Natural killer cell (primary cell): Measurements from ENCODE around the gene ABHD17C. TPM values are rescaled to one million over a fixed set of nuclear protein-coding genes. Genes with fewer than 3 reads are reported as not detected.

Source experiments
- ATAC-seq, 3 donors: fragments of 150-1000 bp in 2 of 3; fragments of 200-7000 bp in 1 of 3; cut with Tn5 transposase; 1 replicate in 1 of 3; 2 replicates in 2 of 3; pipeline ENCODE4 v1.10.0; 2021; ENCODE audit warnings: mild to moderate bottlenecking in 2 of 3, moderate library complexity in 2 of 3
- DNase-seq, 2 donors: peaks; one replicate each; pipeline versions ENCODE4 v3.0.0 to v3.0.0-alpha.2; 2013 to 2021; ENCODE audit warnings: mixed read lengths in 1 of 2
- H3K27ac ChIP-seq: one replicate; pipeline ENCODE4 v1.5.1; 2013; ENCODE audit warnings: mild to moderate bottlenecking, low read length
- H3K27me3 ChIP-seq: one replicate; pipeline ENCODE4 v1.6.1; 2013; ENCODE audit warnings: low read length; ENCODE audit not compliant: control insufficient read depth, insufficient read depth
- H3K36me3 ChIP-seq: one replicate; pipeline ENCODE4 v1.6.1; 2013; ENCODE audit warnings: low read length; ENCODE audit not compliant: control insufficient read depth, insufficient read depth
- H3K4me1 ChIP-seq: one replicate; pipeline ENCODE4 v1.6.1; 2013; ENCODE audit warnings: low read length; ENCODE audit not compliant: control insufficient read depth, insufficient read depth
- H3K4me3 ChIP-seq: one replicate; pipeline ENCODE4 v1.5.1; 2013; ENCODE audit warnings: low read length
- H3K9me3 ChIP-seq: one replicate; pipeline ENCODE4 v1.6.1; 2013; ENCODE audit warnings: low read length; ENCODE audit not compliant: control insufficient read depth, insufficient read depth
- H3K27ac Mint-ChIP-seq, 2 donors: one replicate each; pipeline ENCODE4 v1.8.0; 2022; ENCODE audit warnings: mild to moderate bottlenecking in 2 of 2, mixed read lengths in 2 of 2, moderate library complexity in 1 of 2
- H3K27me3 Mint-ChIP-seq, 2 donors: one replicate each; pipeline ENCODE4 v1.8.0; 2022; ENCODE audit warnings: low read depth in 2 of 2, mixed read lengths in 2 of 2
- H3K36me3 Mint-ChIP-seq: one replicate; pipeline ENCODE4 v1.8.0; 2022; ENCODE audit warnings: mixed read lengths
- H3K4me1 Mint-ChIP-seq, 2 donors: one replicate each; pipeline ENCODE4 v1.8.0; 2022; ENCODE audit warnings: mixed read lengths in 2 of 2
- H3K4me3 Mint-ChIP-seq: one replicate; pipeline ENCODE4 v1.8.0; 2022; ENCODE audit warnings: mild to moderate bottlenecking, moderate library complexity, mixed read lengths
- H3K9me3 Mint-ChIP-seq, 2 donors: one replicate each; pipeline ENCODE4 v1.8.0; 2022; ENCODE audit warnings: mixed read lengths in 2 of 2
- WGBS: methylation state at CpG from one replicate; pipeline ENCODE4 v1.1.7; 2013; ENCODE audit warnings: missing lambda C conversion rate; ENCODE audit not compliant: insufficient coverage; 5-methylcytosine and 5-hydroxymethylcytosine counted together
- intact Hi-C: fragments of 100-400 bp; cut with micrococcal nuclease; formaldehyde crosslinking; loops from one replicate; pipeline ENCODE4 v1.14.2; 2022
- total RNA-seq, 4 donors: library from RNA; stranded (reverse); fragments of 120-200 nt in 1 of 4; gene quantifications; one replicate each; pipeline versions ENCODE4 v1.2.3 to v1.2.4, GENCODE V29; 2013 to 2022
- TF ChIP-seq, protein P1 (sequence below): fragments of 200-600 bp; IDR thresholded peaks from one replicate; pipeline ENCODE4 v1.8.0; 2022; ENCODE audit warnings: antibody characterized with exemption

The ABHD17C gene
- total RNA-seq, 3 donors from 2014 or later (not counting 1 experiment from before 2014, with no cell fraction given): 2.4 to 4.4 (median 4.3) TPM

DNA sequence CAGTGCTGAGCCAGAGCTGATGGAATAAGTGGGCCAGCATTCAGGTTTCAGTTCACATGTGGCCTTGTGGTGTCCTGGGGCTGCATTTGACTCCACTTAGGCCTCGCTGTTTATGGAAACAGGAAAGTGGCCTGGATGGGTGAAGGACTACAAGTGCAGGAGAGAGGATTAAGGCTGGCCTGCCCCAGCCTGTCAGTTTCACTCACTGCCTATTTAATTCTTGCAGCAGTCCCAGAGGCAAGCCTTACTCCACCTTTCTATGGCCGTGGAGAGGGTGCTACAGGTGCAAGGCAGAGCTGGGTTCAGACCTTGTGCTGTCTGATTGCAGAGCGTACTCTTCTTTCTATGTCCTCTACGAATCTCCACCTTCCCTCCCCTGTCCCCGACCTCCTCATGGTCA lies 37.7 kb downstream of the ABHD17C start:
- TF ChIP-seq, protein P1, sequence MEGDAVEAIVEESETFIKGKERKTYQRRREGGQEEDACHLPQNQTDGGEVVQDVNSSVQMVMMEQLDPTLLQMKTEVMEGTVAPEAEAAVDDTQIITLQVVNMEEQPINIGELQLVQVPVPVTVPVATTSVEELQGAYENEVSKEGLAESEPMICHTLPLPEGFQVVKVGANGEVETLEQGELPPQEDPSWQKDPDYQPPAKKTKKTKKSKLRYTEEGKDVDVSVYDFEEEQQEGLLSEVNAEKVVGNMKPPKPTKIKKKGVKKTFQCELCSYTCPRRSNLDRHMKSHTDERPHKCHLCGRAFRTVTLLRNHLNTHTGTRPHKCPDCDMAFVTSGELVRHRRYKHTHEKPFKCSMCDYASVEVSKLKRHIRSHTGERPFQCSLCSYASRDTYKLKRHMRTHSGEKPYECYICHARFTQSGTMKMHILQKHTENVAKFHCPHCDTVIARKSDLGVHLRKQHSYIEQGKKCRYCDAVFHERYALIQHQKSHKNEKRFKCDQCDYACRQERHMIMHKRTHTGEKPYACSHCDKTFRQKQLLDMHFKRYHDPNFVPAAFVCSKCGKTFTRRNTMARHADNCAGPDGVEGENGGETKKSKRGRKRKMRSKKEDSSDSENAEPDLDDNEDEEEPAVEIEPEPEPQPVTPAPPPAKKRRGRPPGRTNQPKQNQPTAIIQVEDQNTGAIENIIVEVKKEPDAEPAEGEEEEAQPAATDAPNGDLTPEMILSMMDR: no peak
- H3K9me3 Mint-ChIP-seq: no peaks in the 10 kb centered on the region
- peaks cover 0 to 4% of the 10 kb centered on the region in 2 donors for H3K27me3 Mint-ChIP-seq
- H3K36me3 Mint-ChIP-seq: no peaks in the 10 kb centered on the region
- Histone ChIP-seq H3K36me3 (no peaks in the 10 kb centered on the region), H3K9me3 (no peaks in the 10 kb centered on the region), H3K27ac (no peak overlapping the region), H3K4me1 (no peaks in the 10 kb centered on the region), H3K4me3 (no peak overlapping the region), H3K27me3 (no peaks in the 10 kb centered on the region)
- no peak for ATAC-seq
- no peak for DNase-seq
- intact Hi-C loops: no loop called here
- H3K27ac Mint-ChIP-seq: no peak overlapping the region
- H3K4me3 Mint-ChIP-seq: no peak overlapping the region
- peaks cover 0 to 5% of the 10 kb centered on the region in 2 donors for H3K4me1 Mint-ChIP-seq
- WGBS: 86% methylated on average over 5 of the region's 5 CpGs

DNA sequence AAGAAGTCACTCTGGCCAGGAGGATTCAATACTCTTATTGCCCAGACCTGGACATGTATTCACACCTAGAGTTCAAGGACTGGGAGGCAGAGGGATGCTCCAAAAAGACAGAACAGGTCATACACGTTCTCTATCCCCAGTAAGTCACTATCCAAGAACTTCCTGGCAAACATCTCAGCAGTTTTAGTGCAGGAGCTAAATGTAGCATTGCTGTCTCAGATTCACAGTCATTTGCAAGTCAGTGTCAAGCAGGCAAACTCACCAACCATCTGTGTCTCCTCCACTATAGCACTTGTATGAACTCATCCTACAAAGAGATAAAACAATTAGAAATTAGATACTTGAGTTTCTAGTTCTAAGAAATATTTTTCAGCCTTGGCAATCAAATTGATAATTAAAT lies 38.4 kb downstream of the ABHD17C start:
- peaks cover 0 to 5% of the 10 kb centered on the region in 2 donors for H3K4me1 Mint-ChIP-seq

GRCh38 chr15:80735344-80735743 lies 40.2 kb downstream of the ABHD17C start:
- Histone ChIP-seq H3K27me3 (no peaks in the 10 kb centered on the region), H3K9me3 (no peaks in the 10 kb centered on the region), H3K4me3 (no peak overlapping the region), H3K27ac (no peak overlapping the region), H3K36me3 (no peaks in the 10 kb centered on the region), H3K4me1 (no peaks in the 10 kb centered on the region)
- intact Hi-C loops: no loop called here
- Mint-ChIP-seq H3K36me3 (no peaks in the 10 kb centered on the region), H3K9me3 (no peaks in the 10 kb centered on the region), H3K27me3 (peaks cover 0 to 6% of the 10 kb centered on the region in 2 donors), H3K4me3 (no peak overlapping the region), H3K4me1 (peaks cover 0 to 5% of the 10 kb centered on the region in 2 donors), H3K27ac (no peak overlapping the region)
- WGBS: 96% methylated on average over 8 of the region's 8 CpGs
- DNase-seq (no peak), ATAC-seq (no peak)
- TF ChIP-seq, protein P1: no peak

More for the DNA sequence above, 38.4 kb downstream of the ABHD17C start:
- WGBS: 70% methylated on average over 1 of the region's 1 CpG
- no peak overlapping the region for H3K27ac Mint-ChIP-seq
- H3K9me3 Mint-ChIP-seq: no peaks in the 10 kb centered on the region
- no peak overlapping the region for H3K27ac ChIP-seq
- H3K27me3 ChIP-seq: no peaks in the 10 kb centered on the region
- no peak overlapping the region for H3K4me3 ChIP-seq
- H3K36me3 ChIP-seq: no peaks in the 10 kb centered on the region
- H3K36me3 Mint-ChIP-seq: no peaks in the 10 kb centered on the region
- ATAC-seq: no peak
- no peaks in the 10 kb centered on the region for H3K4me1 ChIP-seq
- no peak overlapping the region for H3K4me3 Mint-ChIP-seq
- DNase-seq: no peak
- intact Hi-C loops: no loop called here
- peaks cover 0 to 6% of the 10 kb centered on the region in 2 donors for H3K27me3 Mint-ChIP-seq
- H3K9me3 ChIP-seq: no peaks in the 10 kb centered on the region
- TF ChIP-seq, protein P1: no peak

- Histone ChIP-seq H3K27ac (no peak overlapping the region), H3K9me3 (no peaks in the 10 kb centered on the region), H3K4me1 (no peaks in the 10 kb centered on the region), H3K4me3 (no peak overlapping the region), H3K36me3 (no peaks in the 10 kb centered on the region), H3K27me3 (no peaks in the 10 kb centered on the region)
- H3K27ac Mint-ChIP-seq: no peak overlapping the region
- no peaks in the 10 kb centered on the region for H3K9me3 Mint-ChIP-seq
- H3K4me1 Mint-ChIP-seq: no peaks in the 10 kb centered on the region
- no peak overlapping the region for H3K4me3 Mint-ChIP-seq
- H3K36me3 Mint-ChIP-seq: no peaks in the 10 kb centered on the region
- intact Hi-C loops: no loop called here
- ATAC-seq: no peak
- WGBS: 89% methylated on average over 3 of the region's 4 CpGs
- DNase-seq: no peak
- TF ChIP-seq, protein P1: no peak
- peaks cover 0 to 6% of the 10 kb centered on the region in 2 donors for H3K27me3 Mint-ChIP-seq
Measured at GRCh38 chr15:80736560-80736959, 41.5 kb downstream of the ABHD17C start.
